Astrocyte (in vitro differentiated cells and primary cell): ENCODE results near the gene RNF166. TPM values are rescaled to one million over a fixed set of nuclear protein-coding genes. Genes with fewer than 3 reads are reported as not detected.

Experiments
- DNase-seq: peaks from one replicate; pipeline ENCODE4 v3.0.0-alpha.2; 2010; ENCODE audit warnings: low read depth
- FAIRE-seq: peaks from 2 replicates; lab custom pipeline; 2011; peaks lifted over from hg19 to GRCh38; lab: Jason Lieb, UNC
- H2AFZ ChIP-seq: 2 replicates; pipeline ENCODE4 v1.6.0; 2012; ENCODE audit warnings: low read depth, low read length, inconsistent platforms
- H3K27ac ChIP-seq: 2 replicates; pipeline ENCODE4 v1.5.1; 2011; ENCODE audit warnings: low read depth, low read length, inconsistent platforms
- H3K27me3 ChIP-seq: 2 replicates; pipeline ENCODE4 v1.6.0; 2011; ENCODE audit warnings: low read length, inconsistent platforms; ENCODE audit not compliant: insufficient read depth
- H3K36me3 ChIP-seq: 2 replicates; pipeline ENCODE4 v1.5.1; 2011; ENCODE audit warnings: low read length, inconsistent platforms; ENCODE audit not compliant: insufficient read depth
- H3K4me1 ChIP-seq: 2 replicates; pipeline ENCODE4 v1.5.1; 2011; ENCODE audit warnings: low read length, inconsistent platforms; ENCODE audit not compliant: insufficient read depth
- H3K4me2 ChIP-seq: 2 replicates; pipeline ENCODE4 v1.6.0; 2012; ENCODE audit warnings: low read length, inconsistent platforms
- H3K4me3 ChIP-seq: 2 replicates; pipeline ENCODE4 v1.5.1; 2011; ENCODE audit warnings: low read depth, mild to moderate bottlenecking, low read length, inconsistent platforms; ENCODE audit not compliant: insufficient read depth
- H3K79me2 ChIP-seq: 2 replicates; pipeline ENCODE4 v1.6.0; 2012; ENCODE audit warnings: mild to moderate bottlenecking, low read length, inconsistent platforms; ENCODE audit not compliant: insufficient read depth
- H3K9ac ChIP-seq: 2 replicates; pipeline ENCODE4 v1.6.0; 2012; ENCODE audit warnings: mild to moderate bottlenecking, low read length, inconsistent platforms
- H3K9me3 ChIP-seq: 2 replicates; pipeline ENCODE4 v1.5.1; 2012; ENCODE audit warnings: low read depth, mild to moderate bottlenecking, low read length, inconsistent platforms; ENCODE audit not compliant: insufficient read depth
- H4K20me1 ChIP-seq: 2 replicates; pipeline ENCODE4 v1.6.0; 2012; ENCODE audit warnings: low read length, inconsistent platforms; ENCODE audit not compliant: insufficient read depth
- H3K27ac Mint-ChIP-seq: one replicate; pipeline ENCODE4 v1.8.0; 2021; ENCODE audit warnings: mild to moderate bottlenecking, mixed read lengths; ENCODE audit not compliant: unreplicated experiment
- H3K27me3 Mint-ChIP-seq: one replicate; pipeline ENCODE4 v1.8.0; 2021; ENCODE audit warnings: low read depth, mixed read lengths; ENCODE audit not compliant: unreplicated experiment
- H3K36me3 Mint-ChIP-seq: one replicate; pipeline ENCODE4 v1.8.0; 2021; ENCODE audit warnings: low read depth, mixed read lengths; ENCODE audit not compliant: unreplicated experiment
- H3K4me1 Mint-ChIP-seq: one replicate; pipeline ENCODE4 v1.8.0; 2021; ENCODE audit warnings: low read depth, mixed read lengths; ENCODE audit not compliant: unreplicated experiment
- H3K4me3 Mint-ChIP-seq: one replicate; pipeline ENCODE4 v1.8.0; 2021; ENCODE audit warnings: mild to moderate bottlenecking, moderate library complexity, mixed read lengths; ENCODE audit not compliant: unreplicated experiment
- H3K9me3 Mint-ChIP-seq: one replicate; pipeline ENCODE4 v1.8.0; 2021; ENCODE audit warnings: mild to moderate bottlenecking, mixed read lengths; ENCODE audit not compliant: unreplicated experiment
- CTCF ChIP-seq: IDR thresholded peaks from 2 replicates; pipeline ENCODE4 v1.5.1; 2011; ENCODE audit warnings: low read depth, mild to moderate bottlenecking, inconsistent platforms, low read length, moderate library complexity; ENCODE audit not compliant: insufficient read depth
- EZH2 ChIP-seq: IDR thresholded peaks from 2 replicates; pipeline ENCODE4 v1.6.1; 2012; ENCODE audit warnings: mild to moderate bottlenecking, low read length, inconsistent platforms; ENCODE audit not compliant: insufficient read depth
- total RNA-seq: library from RNA; stranded (reverse); gene quantifications from 2 replicates; pipeline ENCODE4 v1.2.1, GENCODE V29; 2021

The RNF166 gene
- total RNA-seq, 1 donor from 2014 or later: 15.4 TPM

- Histone ChIP-seq H4K20me1 (no peaks in the 10 kb centered on the region), H2AFZ (no peak overlapping the region), H3K79me2 (no peaks in the 10 kb centered on the region), H3K9me3 (no peaks in the 10 kb centered on the region), H3K36me3 (no peaks in the 10 kb centered on the region), H3K27ac (no peak overlapping the region), H3K4me3 (no peak overlapping the region), H3K9ac (no peak overlapping the region), H3K4me2 (no peak overlapping the region), H3K27me3 (peaks cover 5% of the 10 kb centered on the region), H3K4me1 (no peaks in the 10 kb centered on the region)
- Mint-ChIP-seq H3K4me1 (no peaks in the 10 kb centered on the region), H3K36me3 (peaks cover 2% of the 10 kb centered on the region), H3K4me3 (no peak overlapping the region), H3K9me3 (no peaks in the 10 kb centered on the region), H3K27me3 (no peaks in the 10 kb centered on the region), H3K27ac (no peak overlapping the region)
- DNase-seq (no peak), FAIRE-seq (no peak)
- TF ChIP-seq EZH2 (no peak), CTCF (no peak)
Observed at GRCh38 chr16:88678224-88678979, 27.8 kb downstream of the RNF166 start.

DNA sequence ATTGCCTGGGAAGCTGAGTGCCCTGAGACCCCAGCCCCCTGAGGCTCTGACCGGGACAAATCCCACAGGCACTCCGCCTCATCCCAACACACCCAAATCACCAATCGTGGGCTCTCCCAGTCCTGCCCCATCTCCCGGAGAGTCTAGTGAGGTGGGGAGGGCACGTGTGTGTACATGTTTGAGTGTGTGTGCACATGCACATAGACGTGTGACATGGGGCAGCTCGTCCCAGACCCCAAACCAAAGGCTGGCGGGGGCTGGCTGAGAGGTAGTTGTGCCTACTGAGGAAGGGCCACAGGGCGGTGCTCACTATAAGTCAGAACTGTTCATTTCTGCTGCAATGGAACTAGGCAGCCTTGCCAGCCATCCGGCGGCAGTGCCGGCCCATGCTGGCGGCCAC lies 28.5 kb downstream of the RNF166 start:
- H3K27me3 Mint-ChIP-seq: no peaks in the 10 kb centered on the region
- Histone ChIP-seq H3K27ac (no peak overlapping the region), H3K36me3 (no peaks in the 10 kb centered on the region), H3K4me1 (no peaks in the 10 kb centered on the region), H2AFZ (no peak overlapping the region), H4K20me1 (no peaks in the 10 kb centered on the region), H3K4me3 (no peak overlapping the region), H3K9me3 (no peaks in the 10 kb centered on the region), H3K27me3 (peaks cover 5% of the 10 kb centered on the region), H3K79me2 (no peaks in the 10 kb centered on the region), H3K9ac (no peak overlapping the region), H3K4me2 (no peak overlapping the region)
- H3K27ac Mint-ChIP-seq: no peak overlapping the region
- no peak for TF ChIP-seq CTCF
- no peak for TF ChIP-seq EZH2
- no peak overlapping the region for H3K4me3 Mint-ChIP-seq
- peaks cover 2% of the 10 kb centered on the region for H3K36me3 Mint-ChIP-seq
- H3K4me1 Mint-ChIP-seq: no peaks in the 10 kb centered on the region
- H3K9me3 Mint-ChIP-seq: no peaks in the 10 kb centered on the region
- no peak for FAIRE-seq
- DNase-seq: no peak

DNA sequence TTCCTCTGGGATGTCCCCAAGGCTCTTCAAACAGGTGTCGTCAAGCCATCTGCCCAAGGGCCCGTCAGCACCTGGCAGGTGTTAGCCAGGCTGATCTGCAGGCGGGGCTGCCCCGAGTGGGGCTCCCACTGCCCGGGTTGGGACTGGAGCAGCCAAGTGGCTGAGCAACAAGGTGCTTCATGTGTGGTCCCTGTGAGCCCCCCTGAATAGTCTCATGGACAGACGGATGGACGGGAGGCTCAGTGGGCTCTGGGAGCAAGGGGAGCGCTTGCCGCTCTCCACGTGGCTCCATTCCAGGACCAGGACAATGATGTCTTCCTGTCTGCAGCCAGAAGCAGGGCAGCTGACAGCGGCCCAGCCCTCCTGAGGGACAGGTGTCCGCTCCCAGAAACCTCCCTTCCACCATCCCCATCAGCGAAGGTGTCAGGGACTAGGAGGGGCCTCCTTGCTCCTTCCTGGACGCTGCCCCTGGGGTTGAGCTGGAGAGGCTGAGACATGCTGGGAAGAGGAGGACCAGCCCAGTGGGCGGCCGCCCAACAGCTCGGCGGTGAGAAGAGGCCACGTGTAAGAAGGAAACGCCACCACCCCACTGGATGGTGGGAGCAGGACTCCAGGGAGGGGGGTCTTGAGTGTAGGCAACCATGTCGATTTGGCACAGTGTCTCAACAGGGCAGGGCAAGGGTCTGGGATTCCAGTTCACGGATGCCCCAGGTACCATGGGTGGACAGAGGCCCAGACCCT lies 29.5 kb downstream of the RNF166 start:
- DNase-seq: no peak
- TF ChIP-seq CTCF (no peak), EZH2 (no peak)
- Histone ChIP-seq H3K27me3 (peaks cover 5% of the 10 kb centered on the region), H3K4me1 (no peaks in the 10 kb centered on the region), H3K4me3 (no peak overlapping the region), H3K4me2 (no peak overlapping the region), H2AFZ (no peak overlapping the region), H3K9me3 (no peaks in the 10 kb centered on the region), H3K9ac (no peak overlapping the region), H3K36me3 (no peaks in the 10 kb centered on the region), H3K79me2 (no peaks in the 10 kb centered on the region), H4K20me1 (no peaks in the 10 kb centered on the region), H3K27ac (no peak overlapping the region)
- FAIRE-seq: no peak
- Mint-ChIP-seq H3K4me1 (no peaks in the 10 kb centered on the region), H3K27me3 (no peaks in the 10 kb centered on the region), H3K27ac (no peak overlapping the region), H3K9me3 (no peaks in the 10 kb centered on the region), H3K4me3 (no peak overlapping the region), H3K36me3 (peaks cover 2% of the 10 kb centered on the region)
